ENCODE data around the gene IL12A. TPM values are rescaled to one million over a fixed set of nuclear protein-coding genes. Genes with fewer than 3 reads are reported as not detected.

IL12A gene
- total RNA-seq, 4 donors from 2014 or later = 0.73 TPM; not detected in 3

GRCh38 chr3:159978918-159979703 is 9.5 kb upstream of the IL12A start:
- intact Hi-C loops (cut with DNase I; ENCODE audit: low total_unique reads) = no loop called here
- H3K4me1 ChIP-seq = no peaks in the 10 kb centered on the region
- H3K36me3 ChIP-seq = no peaks in the 10 kb centered on the region
- TF ChIP-seq, protein P1, sequence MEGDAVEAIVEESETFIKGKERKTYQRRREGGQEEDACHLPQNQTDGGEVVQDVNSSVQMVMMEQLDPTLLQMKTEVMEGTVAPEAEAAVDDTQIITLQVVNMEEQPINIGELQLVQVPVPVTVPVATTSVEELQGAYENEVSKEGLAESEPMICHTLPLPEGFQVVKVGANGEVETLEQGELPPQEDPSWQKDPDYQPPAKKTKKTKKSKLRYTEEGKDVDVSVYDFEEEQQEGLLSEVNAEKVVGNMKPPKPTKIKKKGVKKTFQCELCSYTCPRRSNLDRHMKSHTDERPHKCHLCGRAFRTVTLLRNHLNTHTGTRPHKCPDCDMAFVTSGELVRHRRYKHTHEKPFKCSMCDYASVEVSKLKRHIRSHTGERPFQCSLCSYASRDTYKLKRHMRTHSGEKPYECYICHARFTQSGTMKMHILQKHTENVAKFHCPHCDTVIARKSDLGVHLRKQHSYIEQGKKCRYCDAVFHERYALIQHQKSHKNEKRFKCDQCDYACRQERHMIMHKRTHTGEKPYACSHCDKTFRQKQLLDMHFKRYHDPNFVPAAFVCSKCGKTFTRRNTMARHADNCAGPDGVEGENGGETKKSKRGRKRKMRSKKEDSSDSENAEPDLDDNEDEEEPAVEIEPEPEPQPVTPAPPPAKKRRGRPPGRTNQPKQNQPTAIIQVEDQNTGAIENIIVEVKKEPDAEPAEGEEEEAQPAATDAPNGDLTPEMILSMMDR (IDR thresholded peaks at IDR 0.05) = no peak
- no peak for TF ChIP-seq POLR2A (IDR thresholded peaks at IDR 0.05)
- no peaks in the 10 kb centered on the region for H3K9me3 ChIP-seq
- DNase-seq = no peak
- no peaks in the 10 kb centered on the region for H3K27me3 ChIP-seq
- H3K4me3 ChIP-seq = no peak overlapping the region
- H3K27ac ChIP-seq = no peak overlapping the region

GRCh38 chr3:159982442-159982974 is 6.1 kb upstream of the IL12A start:
- Histone ChIP-seq H3K36me3 (no peaks in the 10 kb centered on the region), H3K4me1 (no peaks in the 10 kb centered on the region), H3K27me3 (no peaks in the 10 kb centered on the region), H3K27ac (no peak overlapping the region), H3K4me3 (no peak overlapping the region), H3K9me3 (no peaks in the 10 kb centered on the region)
- DNase-seq = no peak
- no peak for TF ChIP-seq POLR2A (IDR thresholded peaks at IDR 0.05)
- TF ChIP-seq, protein P1 (IDR thresholded peaks at IDR 0.05) = no peak
- intact Hi-C loops (cut with DNase I; ENCODE audit: low total_unique reads) = no loop called here

DNA sequence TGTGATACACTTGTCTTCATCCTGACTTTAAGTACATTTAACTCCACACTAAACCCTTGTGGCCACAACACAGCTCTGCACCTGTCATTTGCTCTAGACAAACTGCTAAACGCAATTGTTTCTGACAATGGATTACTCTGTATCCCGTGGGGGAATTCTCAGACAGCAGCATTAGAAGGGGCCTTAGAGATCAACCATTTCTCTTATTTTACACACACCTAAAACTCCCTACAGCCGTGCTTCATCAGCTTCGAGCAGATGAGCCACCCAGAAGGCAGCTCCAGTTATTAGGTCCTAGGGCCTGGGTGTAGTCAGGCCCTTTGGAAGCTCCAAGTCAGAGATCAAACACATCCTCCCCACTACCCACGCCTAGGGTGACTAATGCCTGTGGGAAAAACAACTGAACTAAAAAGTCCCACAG is 1.3 kb upstream of the IL12A start:
- DNase-seq = no peak
- intact Hi-C loops (cut with DNase I; ENCODE audit: low total_unique reads) = no loop called here
- Histone ChIP-seq H3K27me3 (no peaks in the 10 kb centered on the region), H3K4me1 (no peaks in the 10 kb centered on the region), H3K27ac (no peak overlapping the region), H3K9me3 (no peaks in the 10 kb centered on the region), H3K4me3 (no peak overlapping the region), H3K36me3 (no peaks in the 10 kb centered on the region)
- TF ChIP-seq, protein P1 (IDR thresholded peaks at IDR 0.05) = no peak
- no peak for TF ChIP-seq POLR2A (IDR thresholded peaks at IDR 0.05)

DNA sequence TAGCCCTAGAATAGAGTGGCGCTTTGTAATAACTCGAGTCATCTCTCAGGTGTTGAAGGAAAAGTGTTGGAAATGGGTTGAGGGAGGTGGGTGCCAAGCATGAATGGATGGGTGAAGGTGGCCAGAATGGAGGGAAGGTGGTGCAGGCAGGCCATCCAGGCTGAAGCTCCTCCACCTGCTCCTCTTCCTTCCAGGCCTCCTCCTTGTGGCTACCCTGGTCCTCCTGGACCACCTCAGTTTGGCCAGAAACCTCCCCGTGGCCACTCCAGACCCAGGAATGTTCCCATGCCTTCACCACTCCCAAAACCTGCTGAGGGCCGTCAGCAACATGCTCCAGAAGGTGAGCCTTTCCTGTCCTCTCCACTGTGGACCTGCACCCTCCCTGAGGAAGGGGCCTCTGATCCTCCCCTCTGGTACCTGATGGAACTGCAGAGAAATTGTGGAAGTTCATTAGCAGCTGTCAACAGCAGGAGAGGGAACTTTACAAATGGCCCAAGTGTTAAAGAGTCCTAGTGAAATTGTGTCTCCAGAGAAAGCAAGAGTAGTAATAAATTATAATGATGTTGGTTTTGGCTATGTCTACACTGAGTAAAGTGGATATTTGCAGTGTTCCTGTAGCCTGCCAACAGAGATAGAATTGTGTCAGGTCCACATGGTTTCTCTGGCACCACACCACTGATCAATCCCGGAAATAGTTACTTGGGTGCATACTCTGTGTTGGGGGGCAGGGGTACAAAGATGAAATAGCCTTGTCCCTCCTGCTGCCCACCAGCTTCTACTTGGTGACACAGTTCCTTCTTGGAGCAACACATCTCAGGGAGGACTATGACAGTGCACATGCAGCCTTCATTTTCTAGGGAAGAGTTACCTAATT is 1.6 kb downstream of the IL12A start:
- H3K36me3 ChIP-seq = no peaks in the 10 kb centered on the region
- H3K9me3 ChIP-seq = no peaks in the 10 kb centered on the region
- no peaks in the 10 kb centered on the region for H3K4me1 ChIP-seq
- intact Hi-C loops (cut with DNase I; ENCODE audit: low total_unique reads) = no loop called here
- H3K27ac ChIP-seq = no peak overlapping the region
- DNase-seq = no peak
- H3K4me3 ChIP-seq = no peak overlapping the region
- TF ChIP-seq, protein P1 (IDR thresholded peaks at IDR 0.05) = no peak
- no peak for TF ChIP-seq POLR2A (IDR thresholded peaks at IDR 0.05)
- no peaks in the 10 kb centered on the region for H3K27me3 ChIP-seq

GRCh38 chr3:159991591-159991990 is 3.0 kb downstream of the IL12A start:
- no peaks in the 10 kb centered on the region for H3K36me3 ChIP-seq
- no peak overlapping the region for H3K4me3 ChIP-seq
- H3K27ac ChIP-seq = no peak overlapping the region
- TF ChIP-seq POLR2A (IDR thresholded peaks at IDR 0.05) = no peak
- TF ChIP-seq, protein P1 (IDR thresholded peaks at IDR 0.05) = no peak
- DNase-seq = no peak
- H3K9me3 ChIP-seq = no peaks in the 10 kb centered on the region
- intact Hi-C loops (cut with DNase I; ENCODE audit: low total_unique reads) = no loop called here
- H3K27me3 ChIP-seq = no peaks in the 10 kb centered on the region
- H3K4me1 ChIP-seq = no peaks in the 10 kb centered on the region
